ENCODE results near the gene LAMA2. TPM values are rescaled to one million over a fixed set of nuclear protein-coding genes. Genes with fewer than 3 reads are reported as not detected.

LAMA2 gene
- total RNA-seq, 4 donors from 2014 or later: 115 to 153 (median 134) TPM

- H3K4me3 ChIP-seq: no peak overlapping the region
- intact Hi-C loops (cut with DNase I): no loop called here
- no peaks in the 10 kb centered on the region for H3K36me3 ChIP-seq
- H3K4me1 ChIP-seq: peaks cover 0 to 21% (median 0%) of the 10 kb centered on the region in 4 donors
- TF ChIP-seq POLR2A (IDR thresholded peaks at IDR 0.05; ENCODE audit: low read depth): no peak
- no peak for TF ChIP-seq POLR2AphosphoS5 (IDR thresholded peaks at IDR 0.05)
- TF ChIP-seq CTCF (IDR thresholded peaks at IDR 0.05): no peak
- TF ChIP-seq EP300 (IDR thresholded peaks at IDR 0.05): no peak
- 92% methylated on average over 5 of the region's 5 CpGs for WGBS
- H3K27me3 ChIP-seq: no peaks in the 10 kb centered on the region
- no peak for DNase-seq (ENCODE audit: extremely low spot score)
- H3K27ac ChIP-seq (replicated peaks in 1 of 4): no peak overlapping the region
- no peaks in the 10 kb centered on the region for H3K9me3 ChIP-seq
Measured at GRCh38 chr6:129117355-129117754, 234.4 kb downstream of the LAMA2 start.

DNA sequence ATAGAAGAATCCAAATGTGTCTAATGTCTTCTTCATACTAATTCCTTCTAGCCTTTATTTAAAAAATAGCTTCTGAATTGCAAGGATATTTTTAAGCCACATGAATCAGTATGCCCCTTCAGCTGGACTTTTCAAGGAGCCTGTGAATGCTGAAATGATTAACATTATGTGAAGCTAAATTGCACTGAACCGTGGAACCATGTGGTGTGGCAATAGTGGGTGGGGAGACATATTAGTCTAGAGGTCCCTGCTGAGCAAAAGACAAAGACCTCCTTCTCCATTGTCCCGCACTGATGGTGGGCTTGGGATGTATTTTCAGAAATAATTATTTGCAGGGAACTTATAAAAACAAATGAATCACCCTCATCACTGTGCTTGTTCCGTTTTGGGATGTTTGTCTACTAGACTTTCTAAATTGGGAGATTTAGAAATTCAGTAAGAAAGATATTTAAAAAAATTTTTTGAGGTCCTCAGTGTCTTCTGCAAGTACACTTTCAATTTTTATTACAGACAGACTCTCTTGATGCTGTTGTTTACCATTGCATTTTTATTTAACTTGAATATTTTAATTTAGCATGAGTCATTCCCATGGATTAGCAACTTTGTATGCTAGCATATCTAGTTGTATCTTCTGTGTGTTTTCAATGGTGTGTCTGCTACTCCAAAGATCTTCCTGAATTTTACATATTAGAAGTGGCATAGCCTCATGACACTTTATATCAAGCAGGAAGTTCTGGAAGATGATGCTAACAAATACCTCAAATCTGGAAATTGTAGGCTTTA is 238.1 kb downstream of the LAMA2 start:
- H3K27ac ChIP-seq (replicated peaks in 1 of 4): no peak overlapping the region
- peak in 1 of 2 donors; percentile 10 for TF ChIP-seq POLR2AphosphoS5 (IDR thresholded peaks at IDR 0.05)
- TF ChIP-seq EP300 (IDR thresholded peaks at IDR 0.05): no peak
- no peak for DNase-seq (ENCODE audit: extremely low spot score)
- no peaks in the 10 kb centered on the region for H3K4me1 ChIP-seq
- WGBS: 79% methylated on average over 3 of the region's 3 CpGs
- no peaks in the 10 kb centered on the region for H3K9me3 ChIP-seq
- no peak overlapping the region for H3K4me3 ChIP-seq
- intact Hi-C loops (cut with DNase I): no loop called here
- no peaks in the 10 kb centered on the region for H3K27me3 ChIP-seq
- no peaks in the 10 kb centered on the region for H3K36me3 ChIP-seq

DNA sequence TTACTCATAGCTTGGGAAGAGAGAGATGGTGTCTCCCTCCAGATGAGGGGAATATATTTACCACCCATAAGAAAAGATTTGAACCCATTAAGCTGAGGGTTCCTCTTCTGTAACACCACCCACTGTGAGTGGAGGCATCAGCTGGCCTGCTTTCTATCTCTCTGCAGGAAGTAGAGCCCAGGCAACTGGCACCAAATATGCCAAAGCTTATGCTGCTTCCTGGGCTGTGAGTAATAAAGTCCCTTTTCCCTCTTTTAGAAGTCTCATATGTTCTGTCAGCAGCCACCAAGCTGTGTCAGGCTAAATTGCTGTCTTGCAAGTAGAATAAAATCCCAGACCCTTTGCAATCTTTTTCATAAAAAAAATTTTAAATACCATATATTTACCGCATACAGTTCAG is 241.4 kb downstream of the LAMA2 start:
- 100% methylated on average over 1 of the region's 1 CpG for WGBS
- H3K4me3 ChIP-seq: no peak overlapping the region

GRCh38 chr6:129130106-129130505 is 247.2 kb downstream of the LAMA2 start:
- H3K9me3 ChIP-seq: no peaks in the 10 kb centered on the region
- H3K27ac ChIP-seq (replicated peaks in 1 of 4): peak overlapping the region; percentile 48 to 59 (median 48)
- H3K27me3 ChIP-seq: no peaks in the 10 kb centered on the region
- intact Hi-C loops (cut with DNase I): no loop called here
- DNase-seq (ENCODE audit: extremely low spot score): no peak
- no peak for TF ChIP-seq EP300 (IDR thresholded peaks at IDR 0.05)
- no peak for TF ChIP-seq CTCF (IDR thresholded peaks at IDR 0.05)
- TF ChIP-seq POLR2AphosphoS5 (IDR thresholded peaks at IDR 0.05): no peak
- TF ChIP-seq POLR2A (IDR thresholded peaks at IDR 0.05; ENCODE audit: low read depth): no peak
- no peak overlapping the region for H3K4me3 ChIP-seq
- H3K36me3 ChIP-seq: no peaks in the 10 kb centered on the region
- H3K4me1 ChIP-seq: peaks cover 0 to 34% (median 21%) of the 10 kb centered on the region in 4 donors

More for the DNA sequence above, 241.4 kb downstream of the LAMA2 start:
- Histone ChIP-seq H3K36me3 (no peaks in the 10 kb centered on the region), H3K4me1 (no peaks in the 10 kb centered on the region), H3K27me3 (no peaks in the 10 kb centered on the region), H3K9me3 (no peaks in the 10 kb centered on the region), H3K27ac (replicated peaks in 1 of 4) (peak overlapping the region in 1 of 4 donors; percentile 24)
- DNase-seq (ENCODE audit: extremely low spot score): no peak
- TF ChIP-seq POLR2AphosphoS5 (IDR thresholded peaks at IDR 0.05) (no peak), EP300 (IDR thresholded peaks at IDR 0.05) (no peak), CTCF (IDR thresholded peaks at IDR 0.05) (no peak), POLR2A (IDR thresholded peaks at IDR 0.05; ENCODE audit: low read depth) (no peak)
- intact Hi-C loops (cut with DNase I): no loop called here

DNA sequence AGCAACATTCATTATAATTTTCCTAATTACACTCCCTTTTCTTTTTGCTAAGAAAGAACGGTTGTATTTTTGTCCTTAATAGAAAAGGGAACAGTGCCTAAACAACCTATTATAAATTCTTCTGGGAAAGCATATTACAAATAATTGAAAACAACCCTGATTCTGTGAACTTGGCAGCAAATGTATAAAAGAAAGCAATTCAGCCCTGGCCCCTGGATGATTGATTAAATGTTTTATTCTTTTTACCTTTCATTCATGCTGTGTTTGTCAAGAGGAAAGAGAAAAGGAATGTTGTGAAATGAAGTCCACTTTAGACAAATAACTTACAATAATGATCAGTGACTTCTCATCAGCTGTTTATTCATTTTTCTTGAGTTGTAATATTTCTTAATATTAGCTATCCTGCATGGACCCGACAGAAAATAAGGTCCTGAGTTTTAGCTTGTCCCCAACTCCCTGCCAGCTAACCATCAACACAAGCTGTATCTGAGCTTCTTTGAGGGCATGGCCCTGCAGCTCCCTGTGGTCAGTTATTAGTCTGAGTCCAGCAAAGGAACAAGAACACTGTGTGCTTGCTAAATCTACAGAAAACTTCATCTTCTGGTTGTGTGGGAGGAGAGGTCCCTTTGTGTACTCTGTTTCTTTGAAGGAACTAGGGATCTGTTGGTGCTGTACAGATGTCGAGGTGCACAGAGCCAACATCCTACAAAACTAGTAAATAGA is 248.2 kb downstream of the LAMA2 start:
- Histone ChIP-seq H3K36me3 (no peaks in the 10 kb centered on the region), H3K27ac (replicated peaks in 1 of 4) (peak overlapping the region; percentile 48 to 59 (median 53)), H3K27me3 (no peaks in the 10 kb centered on the region), H3K4me1 (peaks cover 0 to 38% (median 21%) of the 10 kb centered on the region in 4 donors), H3K9me3 (no peaks in the 10 kb centered on the region), H3K4me3 (no peak overlapping the region)
- DNase-seq (ENCODE audit: extremely low spot score): no peak
- TF ChIP-seq EP300 (IDR thresholded peaks at IDR 0.05): no peak
- peak; percentile 49 to 62 for TF ChIP-seq POLR2AphosphoS5 (IDR thresholded peaks at IDR 0.05)
- 70% methylated on average over 3 of the region's 3 CpGs for WGBS
- intact Hi-C loops (cut with DNase I): no loop called here
